Measurements from ENCODE around the gene LCN9.
"Not testable (repeated sequence)": the region's sequence is repeated elsewhere in the genome, so short reads cannot be mapped to it uniquely, and the experiment has no call there.

LCN9 gene

GRCh38 chr9:135647884-135648283 is 15.2 kb upstream of the LCN9 start:
- DNase-seq (ENCODE audit: low read depth, low spot score), result no peak

GRCh38 chr9:135648494-135649410 is 14.4 kb upstream of the LCN9 start:
- DNase-seq (ENCODE audit: low read depth, low spot score), result no peak

- no peak for DNase-seq (ENCODE audit: low read depth, low spot score)
Observed at GRCh38 chr9:135649508-135649907, 13.6 kb upstream of the LCN9 start.

GRCh38 chr9:135650408-135650807 is 12.7 kb upstream of the LCN9 start:
- no peak for DNase-seq (ENCODE audit: low read depth, low spot score)

GRCh38 chr9:135655317-135655716 is 7.8 kb upstream of the LCN9 start:
- DNase-seq (ENCODE audit: low read depth, low spot score), result no peak

GRCh38 chr9:135657416-135657815 is 5.7 kb upstream of the LCN9 start:
- no peak for DNase-seq (ENCODE audit: low read depth, low spot score)

- DNase-seq (ENCODE audit: low read depth, low spot score), result no peak
Observed at GRCh38 chr9:135659252-135659651, 3.9 kb upstream of the LCN9 start.

- DNase-seq (ENCODE audit: low read depth, low spot score), result no peak
Observed at GRCh38 chr9:135660407-135660806, 2.7 kb upstream of the LCN9 start.

- DNase-seq (ENCODE audit: low read depth, low spot score), result no peak
Observed at GRCh38 chr9:135661816-135662560, 1.1 kb upstream of the LCN9 start.

GRCh38 chr9:135663451-135663770 is 302 bp downstream of the LCN9 start:
- no peak for DNase-seq (ENCODE audit: low read depth, low spot score)

- DNase-seq (ENCODE audit: low read depth, low spot score), result no peak
Observed at GRCh38 chr9:135663857-135664256, 748 bp downstream of the LCN9 start.

- DNase-seq (ENCODE audit: low read depth, low spot score), result no peak
Observed at GRCh38 chr9:135664266-135664665, 1.2 kb downstream of the LCN9 start.

- no peak for DNase-seq (ENCODE audit: low read depth, low spot score)
Observed at GRCh38 chr9:135664801-135665794, 2.0 kb downstream of the LCN9 start.

- DNase-seq (ENCODE audit: low read depth, low spot score), result no peak
Observed at GRCh38 chr9:135665795-135666189, 2.7 kb downstream of the LCN9 start.

- no peak for DNase-seq (ENCODE audit: low read depth, low spot score)
Observed at GRCh38 chr9:135666534-135667462, 3.7 kb downstream of the LCN9 start.

GRCh38 chr9:135667463-135668001 is 4.4 kb downstream of the LCN9 start:
- DNase-seq (ENCODE audit: low read depth, low spot score), result no peak

GRCh38 chr9:135669018-135669417 is 5.9 kb downstream of the LCN9 start:
- not testable (repeated sequence) for DNase-seq (ENCODE audit: low read depth, low spot score)

GRCh38 chr9:135669616-135670285 is 6.6 kb downstream of the LCN9 start:
- DNase-seq (ENCODE audit: low read depth, low spot score), result no peak

- no peak for DNase-seq (ENCODE audit: low read depth, low spot score)
Observed at GRCh38 chr9:135670721-135671590, 7.8 kb downstream of the LCN9 start.
